ENCODE results near the gene SPR. TPM values are rescaled to one million over a fixed set of nuclear protein-coding genes. Genes with fewer than 3 reads are reported as not detected.
A peak's percentile ranks its signal among the peaks of the same experiment; 100 is the strongest.

The SPR gene
- total and polyA plus RNA-seq, 2 of the 13 experiments (the other 11 are each of a cell fraction or from before 2014, with no cell fraction given), result 34.0 to 96.0 TPM

DNA sequence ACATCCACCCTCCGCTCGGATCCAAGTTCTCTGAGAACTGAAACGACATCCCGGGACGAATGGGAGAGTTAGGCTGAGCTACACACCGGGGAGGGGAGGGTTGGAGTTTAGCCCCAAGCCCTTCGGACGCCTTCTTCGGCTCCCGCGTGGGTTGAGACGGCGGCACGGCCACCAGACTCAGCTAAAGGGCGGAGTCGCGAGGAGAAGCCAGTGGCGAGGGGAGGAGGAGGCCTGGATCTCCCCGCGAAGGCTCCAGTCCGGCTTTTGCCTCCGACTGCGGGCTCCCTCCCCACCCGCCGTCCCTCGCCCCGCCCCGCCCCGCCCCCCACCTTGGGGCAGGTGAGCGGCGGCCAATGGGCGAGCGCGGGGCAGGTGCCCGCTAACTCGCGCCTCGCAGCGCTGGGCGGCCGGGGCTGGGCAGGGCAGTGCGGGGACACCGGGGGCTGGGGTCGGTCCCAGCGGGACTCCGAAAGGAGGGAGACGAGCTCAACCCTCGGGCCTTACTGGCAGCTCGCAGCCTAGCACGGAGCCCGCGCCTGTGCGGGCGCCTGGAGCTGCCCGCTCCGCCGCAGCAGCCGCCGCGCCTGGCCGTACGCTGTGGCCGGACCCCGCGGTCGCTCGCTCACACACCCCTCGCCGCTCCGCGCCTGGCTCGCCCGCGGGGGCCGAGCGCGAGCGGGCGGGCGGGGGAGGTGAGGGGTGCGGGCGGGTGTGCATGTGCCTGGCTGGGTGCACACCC, 30.1 kb downstream of the SPR start, which contains the start of gene EMX1 (continued):
- TF ChIP-seq ZNF18 (CRISPR knock-in tag; IDR thresholded peaks at IDR 0.05; ENCODE audit: insufficient replicate concordance) (peak; percentile 41), MAFG (CRISPR knock-in tag; IDR thresholded peaks at IDR 0.05) (no peak), PATZ1 (CRISPR knock-in tag; IDR thresholded peaks at IDR 0.05) (peak; percentile 55; the same call in 1 of the 2 replicates), TP53 (CRISPR knock-in tag; conservative IDR thresholded peaks at IDR 0.05) (no peak), SALL1 (CRISPR knock-in tag; IDR thresholded peaks at IDR 0.05) (peak; percentile 28; the same call in 1 of the 2 replicates), MTF2 (CRISPR knock-in tag; IDR thresholded peaks at IDR 0.05; ENCODE audit: borderline replicate concordance) (peak; percentile 61; the same call in 1 of the 2 replicates), SRY (CRISPR knock-in tag; IDR thresholded peaks at IDR 0.05) (peak; percentile 34; the same call in 1 of the 2 replicates), ZFX (CRISPR knock-in tag; IDR thresholded peaks at IDR 0.05; ENCODE audit: low read depth) (peak; percentile 71), ZNF556 (CRISPR knock-in tag; IDR thresholded peaks at IDR 0.05; ENCODE audit: borderline replicate concordance) (no peak), PHF8 (CRISPR knock-in tag; IDR thresholded peaks at IDR 0.05) (peak; percentile 47), BORCS8-MEF2B (CRISPR knock-in tag; IDR thresholded peaks at IDR 0.05) (peak; percentile 71; the same call in 1 of the 2 replicates), SMYD3 (CRISPR knock-in tag; IDR thresholded peaks at IDR 0.05) (no peak), PITX1 (CRISPR knock-in tag; IDR thresholded peaks at IDR 0.05) (0 out of 2 replicates have a peak, but pooled peaks have one; percentile 18), HDAC1 (CRISPR knock-in tag; IDR thresholded peaks at IDR 0.05) (peak; percentile 34; the same call in 1 of the 2 replicates), ZFY (CRISPR knock-in tag; IDR thresholded peaks at IDR 0.05) (peak; percentile 35), FOXO1 (CRISPR knock-in tag; IDR thresholded peaks at IDR 0.05) (no peak), NFYC (CRISPR knock-in tag; IDR thresholded peaks at IDR 0.05) (peak; percentile 74), REPIN1 (CRISPR knock-in tag; IDR thresholded peaks at IDR 0.05; ENCODE audit: borderline replicate concordance, low read depth) (peak; percentile 56; the same call in 1 of the 2 replicates), ZNF160 (CRISPR knock-in tag; IDR thresholded peaks at IDR 0.05) (no peak; the same call in 1 of the 2 replicates), ZMYM3 (CRISPR knock-in tag; IDR thresholded peaks at IDR 0.05) (peak; percentile 50; the same call in 1 of the 2 replicates), SPEN (CRISPR knock-in tag; IDR thresholded peaks at IDR 0.05; ENCODE audit: low read depth) (peak; percentile 45; the same call in 1 of the 2 replicates), RFX1 (IDR thresholded peaks at IDR 0.05) (no peak), ZNF616 (CRISPR knock-in tag; IDR thresholded peaks at IDR 0.05; ENCODE audit: low read depth) (peak; percentile 41; the same call in 1 of the 2 replicates), POGZ (CRISPR knock-in tag; IDR thresholded peaks at IDR 0.05) (0 out of 2 replicates have a peak, but pooled peaks have one; percentile 22), PCBP1 (IDR thresholded peaks at IDR 0.05; ENCODE audit: borderline replicate concordance, low read depth, low read length) (peak; percentile 82; the same call in 1 of the 2 replicates)
- TF ChIP-seq, protein P1, sequence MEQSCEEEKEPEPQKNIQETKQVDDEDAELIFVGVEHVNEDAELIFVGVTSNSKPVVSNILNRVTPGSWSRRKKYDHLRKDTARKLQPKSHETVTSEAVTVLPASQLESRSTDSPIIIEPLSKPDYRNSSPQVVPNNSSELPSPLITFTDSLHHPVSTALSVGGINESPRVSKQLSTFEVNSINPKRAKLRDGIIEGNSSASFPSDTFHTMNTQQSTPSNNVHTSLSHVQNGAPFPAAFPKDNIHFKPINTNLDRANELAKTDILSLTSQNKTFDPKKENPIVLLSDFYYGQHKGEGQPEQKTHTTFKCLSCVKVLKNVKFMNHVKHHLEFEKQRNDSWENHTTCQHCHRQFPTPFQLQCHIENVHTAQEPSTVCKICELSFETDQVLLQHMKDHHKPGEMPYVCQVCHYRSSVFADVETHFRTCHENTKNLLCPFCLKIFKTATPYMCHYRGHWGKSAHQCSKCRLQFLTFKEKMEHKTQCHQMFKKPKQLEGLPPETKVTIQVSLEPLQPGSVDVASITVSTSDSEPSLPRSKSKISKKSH (CRISPR knock-in tag; IDR thresholded peaks at IDR 0.05; ENCODE audit: borderline replicate concordance), result peak; percentile 37; the same call in 1 of the 2 replicates
